Measurements from ENCODE around the gene AHDC1. TPM values are rescaled to one million over a fixed set of nuclear protein-coding genes. Genes with fewer than 3 reads are reported as not detected.
A peak's percentile ranks its signal among the peaks of the same experiment; 100 is the strongest.

The AHDC1 gene
- total and polyA plus RNA-seq, 9 of the 15 experiments (the other 6 are each of a cell fraction or from before 2014, with no cell fraction given) = 0.21 to 36.4 (median 4.7) TPM

DNA sequence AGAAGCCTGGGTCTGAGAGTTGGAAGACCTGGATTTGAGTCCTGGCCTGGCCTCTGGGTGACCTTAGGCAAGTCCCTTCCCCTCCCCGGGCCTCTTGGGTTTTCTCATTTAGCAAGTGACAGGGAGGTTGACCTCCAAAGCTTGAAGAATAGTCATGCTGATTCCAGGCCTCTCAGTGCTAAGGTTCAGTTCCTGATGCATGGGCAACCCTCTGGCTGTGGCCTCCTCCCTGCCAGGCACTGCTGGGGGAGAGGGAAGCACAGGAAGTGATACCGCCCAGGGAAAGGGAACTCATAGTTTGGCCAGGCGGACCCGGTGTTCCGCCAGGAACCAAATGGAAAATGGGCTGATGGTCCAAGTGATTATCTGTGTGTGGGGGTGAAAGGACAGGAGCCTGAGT, 90.4 kb downstream of the AHDC1 start (continued):
- peak; percentile 53 for TF ChIP-seq ZFX (CRISPR knock-in tag; IDR thresholded peaks at IDR 0.05)
- TF ChIP-seq TCF7 (IDR thresholded peaks at IDR 0.05; ENCODE audit: borderline replicate concordance) = no peak
- TF ChIP-seq CCAR2 (IDR thresholded peaks at IDR 0.05; ENCODE audit: low read depth, low read length) = no peak
- TF ChIP-seq NR2C2 (CRISPR knock-in tag; IDR thresholded peaks at IDR 0.05) = no peak
- peak; percentile 34; the same call in 1 of the 2 replicates for TF ChIP-seq NR2C2 (tag; IDR thresholded peaks at IDR 0.05)
- no peak for TF ChIP-seq FOXA3 (CRISPR knock-in tag; conservative IDR thresholded peaks at IDR 0.05 in 1 of 2, IDR thresholded peaks at IDR 0.05 in 1 of 2)
- TF ChIP-seq, protein P1, sequence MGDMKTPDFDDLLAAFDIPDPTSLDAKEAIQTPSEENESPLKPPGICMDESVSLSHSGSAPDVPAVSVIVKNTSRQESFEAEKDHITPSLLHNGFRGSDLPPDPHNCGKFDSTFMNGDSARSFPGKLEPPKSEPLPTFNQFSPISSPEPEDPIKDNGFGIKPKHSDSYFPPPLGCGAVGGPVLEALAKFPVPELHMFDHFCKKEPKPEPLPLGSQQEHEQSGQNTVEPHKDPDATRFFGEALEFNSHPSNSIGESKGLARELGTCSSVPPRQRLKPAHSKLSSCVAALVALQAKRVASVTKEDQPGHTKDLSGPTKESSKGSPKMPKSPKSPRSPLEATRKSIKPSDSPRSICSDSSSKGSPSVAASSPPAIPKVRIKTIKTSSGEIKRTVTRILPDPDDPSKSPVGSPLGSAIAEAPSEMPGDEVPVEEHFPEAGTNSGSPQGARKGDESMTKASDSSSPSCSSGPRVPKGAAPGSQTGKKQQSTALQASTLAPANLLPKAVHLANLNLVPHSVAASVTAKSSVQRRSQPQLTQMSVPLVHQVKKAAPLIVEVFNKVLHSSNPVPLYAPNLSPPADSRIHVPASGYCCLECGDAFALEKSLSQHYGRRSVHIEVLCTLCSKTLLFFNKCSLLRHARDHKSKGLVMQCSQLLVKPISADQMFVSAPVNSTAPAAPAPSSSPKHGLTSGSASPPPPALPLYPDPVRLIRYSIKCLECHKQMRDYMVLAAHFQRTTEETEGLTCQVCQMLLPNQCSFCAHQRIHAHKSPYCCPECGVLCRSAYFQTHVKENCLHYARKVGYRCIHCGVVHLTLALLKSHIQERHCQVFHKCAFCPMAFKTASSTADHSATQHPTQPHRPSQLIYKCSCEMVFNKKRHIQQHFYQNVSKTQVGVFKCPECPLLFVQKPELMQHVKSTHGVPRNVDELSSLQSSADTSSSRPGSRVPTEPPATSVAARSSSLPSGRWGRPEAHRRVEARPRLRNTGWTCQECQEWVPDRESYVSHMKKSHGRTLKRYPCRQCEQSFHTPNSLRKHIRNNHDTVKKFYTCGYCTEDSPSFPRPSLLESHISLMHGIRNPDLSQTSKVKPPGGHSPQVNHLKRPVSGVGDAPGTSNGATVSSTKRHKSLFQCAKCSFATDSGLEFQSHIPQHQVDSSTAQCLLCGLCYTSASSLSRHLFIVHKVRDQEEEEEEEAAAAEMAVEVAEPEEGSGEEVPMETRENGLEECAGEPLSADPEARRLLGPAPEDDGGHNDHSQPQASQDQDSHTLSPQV (IDR thresholded peaks at IDR 0.05) = 0 out of 2 replicates have a peak, but pooled peaks have one; percentile 46
- no peak for TF ChIP-seq SMARCE1 (IDR thresholded peaks at IDR 0.05)
- TF ChIP-seq, protein P2, sequence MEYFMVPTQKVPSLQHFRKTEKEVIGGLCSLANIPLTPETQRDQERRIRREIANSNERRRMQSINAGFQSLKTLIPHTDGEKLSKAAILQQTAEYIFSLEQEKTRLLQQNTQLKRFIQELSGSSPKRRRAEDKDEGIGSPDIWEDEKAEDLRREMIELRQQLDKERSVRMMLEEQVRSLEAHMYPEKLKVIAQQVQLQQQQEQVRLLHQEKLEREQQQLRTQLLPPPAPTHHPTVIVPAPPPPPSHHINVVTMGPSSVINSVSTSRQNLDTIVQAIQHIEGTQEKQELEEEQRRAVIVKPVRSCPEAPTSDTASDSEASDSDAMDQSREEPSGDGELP (CRISPR knock-in tag; IDR thresholded peaks at IDR 0.05; ENCODE audit: borderline replicate concordance) = peak; percentile 17; the same call in 1 of the 2 replicates
- no peak for TF ChIP-seq RBM14 (IDR thresholded peaks at IDR 0.05; ENCODE audit: borderline replicate concordance, insufficient read depth, low read depth, low read length)
- TF ChIP-seq CCNT2 (IDR thresholded peaks at IDR 0.05; ENCODE audit: borderline replicate concordance, extremely low read depth, insufficient read length, low read depth, low read length) = no peak
- TF ChIP-seq FIP1L1 (IDR thresholded peaks at IDR 0.05; ENCODE audit: low read depth, low read length, poor library complexity, severe bottlenecking) = no peak
- TF ChIP-seq, protein P3, sequence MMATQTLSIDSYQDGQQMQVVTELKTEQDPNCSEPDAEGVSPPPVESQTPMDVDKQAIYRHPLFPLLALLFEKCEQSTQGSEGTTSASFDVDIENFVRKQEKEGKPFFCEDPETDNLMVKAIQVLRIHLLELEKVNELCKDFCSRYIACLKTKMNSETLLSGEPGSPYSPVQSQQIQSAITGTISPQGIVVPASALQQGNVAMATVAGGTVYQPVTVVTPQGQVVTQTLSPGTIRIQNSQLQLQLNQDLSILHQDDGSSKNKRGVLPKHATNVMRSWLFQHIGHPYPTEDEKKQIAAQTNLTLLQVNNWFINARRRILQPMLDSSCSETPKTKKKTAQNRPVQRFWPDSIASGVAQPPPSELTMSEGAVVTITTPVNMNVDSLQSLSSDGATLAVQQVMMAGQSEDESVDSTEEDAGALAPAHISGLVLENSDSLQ (IDR thresholded peaks at IDR 0.05) = peak; percentile 4; the same call in 1 of the 2 replicates
- no peak for TF ChIP-seq FOS (IDR thresholded peaks at IDR 0.05; ENCODE audit: extremely low read depth, insufficient read length)
- TF ChIP-seq HDAC8 (tag; IDR thresholded peaks at IDR 0.05) = no peak
- no peak for TF ChIP-seq ASH1L (IDR thresholded peaks at IDR 0.05; ENCODE audit: borderline replicate concordance, low read depth, partially characterized antibody)
- TF ChIP-seq, protein P4, sequence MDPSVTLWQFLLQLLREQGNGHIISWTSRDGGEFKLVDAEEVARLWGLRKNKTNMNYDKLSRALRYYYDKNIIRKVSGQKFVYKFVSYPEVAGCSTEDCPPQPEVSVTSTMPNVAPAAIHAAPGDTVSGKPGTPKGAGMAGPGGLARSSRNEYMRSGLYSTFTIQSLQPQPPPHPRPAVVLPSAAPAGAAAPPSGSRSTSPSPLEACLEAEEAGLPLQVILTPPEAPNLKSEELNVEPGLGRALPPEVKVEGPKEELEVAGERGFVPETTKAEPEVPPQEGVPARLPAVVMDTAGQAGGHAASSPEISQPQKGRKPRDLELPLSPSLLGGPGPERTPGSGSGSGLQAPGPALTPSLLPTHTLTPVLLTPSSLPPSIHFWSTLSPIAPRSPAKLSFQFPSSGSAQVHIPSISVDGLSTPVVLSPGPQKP (CRISPR knock-in tag; IDR thresholded peaks at IDR 0.05) = no peak
- 0 out of 2 replicates have a peak, but pooled peaks have one; percentile 16 for TF ChIP-seq ZBTB7A (IDR thresholded peaks at IDR 0.05; ENCODE audit: borderline replicate concordance, control insufficient read depth, low read depth, low read length)
- peak; percentile 31 for TF ChIP-seq PHF20 (IDR thresholded peaks at IDR 0.05; ENCODE audit: partially characterized antibody)
- no peak for TF ChIP-seq ZNF436 (CRISPR knock-in tag; IDR thresholded peaks at IDR 0.05)
- no peak; the same call in 1 of the 2 replicates for TF ChIP-seq HDGF (IDR thresholded peaks at IDR 0.05)

Measured in K562 (cell line).